GM18517 (cell line): Measurements from ENCODE around the gene CADPS2.

Experiments
- ATAC-seq: cut with Tn5 transposase; IDR thresholded peaks from one replicate; pipeline ENCODE4 v1.9.1; 2021; ENCODE audit warnings: mild to moderate bottlenecking, moderate library complexity; ENCODE audit not compliant: unreplicated experiment

The CADPS2 gene

DNA sequence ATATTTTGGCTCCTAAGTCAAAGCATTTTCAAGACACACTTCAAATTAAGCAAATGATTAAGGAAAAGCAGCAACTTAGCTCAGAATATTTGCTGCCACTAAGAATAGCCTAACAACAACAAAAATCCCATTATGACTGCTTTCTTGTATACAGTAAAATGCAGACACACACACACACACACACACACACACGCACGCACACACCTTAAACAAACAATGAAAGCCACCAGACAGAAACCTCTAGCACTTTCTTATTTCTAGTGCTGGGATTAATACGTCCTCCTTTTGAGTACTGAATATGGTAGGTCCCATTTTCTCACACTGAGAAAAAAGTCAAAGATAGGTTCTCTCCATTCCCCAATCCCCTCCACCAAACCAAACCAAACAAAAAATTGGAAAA lies 558.3 kb downstream of the CADPS2 start:
- ATAC-seq: no peak

- ATAC-seq: no peak
Measured at GRCh38 chr7:122316467-122317388, 569.5 kb downstream of the CADPS2 start.

DNA sequence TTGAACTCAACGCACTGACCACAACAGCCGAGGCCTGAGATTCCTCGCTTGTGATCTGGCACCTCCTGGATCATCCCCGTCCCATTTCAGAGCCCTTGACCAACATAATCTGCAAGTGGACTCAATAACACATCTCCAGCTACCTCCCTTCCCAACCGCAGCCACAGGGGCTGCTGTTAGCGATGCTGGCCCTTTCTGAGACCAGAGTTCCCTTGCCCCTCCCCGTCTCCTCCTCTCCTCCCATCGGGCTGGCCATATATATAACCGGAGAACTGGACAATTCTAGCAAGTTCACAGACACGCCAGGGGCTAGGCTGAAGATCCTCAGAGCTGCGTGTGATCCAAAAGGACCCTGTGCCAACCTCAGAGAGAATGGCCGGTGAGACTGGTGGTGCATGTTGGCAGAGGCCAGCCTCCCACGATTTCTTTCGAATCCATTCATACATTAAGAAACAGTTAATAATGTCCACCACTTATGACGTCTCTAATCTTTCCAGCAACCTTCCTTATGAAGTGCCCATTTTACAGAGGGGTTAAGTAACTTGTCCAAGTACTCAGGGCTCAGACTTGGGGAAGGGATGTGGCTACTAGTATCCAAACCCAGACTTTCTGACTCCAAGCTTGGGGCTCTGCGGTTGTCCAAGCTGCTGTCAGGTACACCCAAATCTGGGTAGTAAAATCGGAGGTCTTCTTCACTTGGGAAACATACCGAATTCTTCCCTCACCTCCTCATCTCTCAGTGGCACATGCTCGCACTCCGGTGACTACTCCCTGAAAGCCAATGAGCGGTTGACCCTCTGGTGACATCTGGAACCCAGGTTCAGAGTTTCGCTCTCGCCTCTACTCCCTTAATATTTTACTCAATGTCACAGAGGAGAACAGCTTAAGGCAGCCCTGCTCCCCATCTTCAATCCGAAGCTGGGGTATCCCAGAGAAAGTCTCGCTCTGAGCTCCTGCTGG lies 570.5 kb downstream of the CADPS2 start:
- ATAC-seq: no peak

- no peak for ATAC-seq
Measured at GRCh38 chr7:122314284-122314683, 572.0 kb downstream of the CADPS2 start.

GRCh38 chr7:122312789-122313188 lies 573.5 kb downstream of the CADPS2 start:
- ATAC-seq: no peak

- no peak for ATAC-seq
Measured at GRCh38 chr7:122311734-122312450, 574.4 kb downstream of the CADPS2 start.

DNA sequence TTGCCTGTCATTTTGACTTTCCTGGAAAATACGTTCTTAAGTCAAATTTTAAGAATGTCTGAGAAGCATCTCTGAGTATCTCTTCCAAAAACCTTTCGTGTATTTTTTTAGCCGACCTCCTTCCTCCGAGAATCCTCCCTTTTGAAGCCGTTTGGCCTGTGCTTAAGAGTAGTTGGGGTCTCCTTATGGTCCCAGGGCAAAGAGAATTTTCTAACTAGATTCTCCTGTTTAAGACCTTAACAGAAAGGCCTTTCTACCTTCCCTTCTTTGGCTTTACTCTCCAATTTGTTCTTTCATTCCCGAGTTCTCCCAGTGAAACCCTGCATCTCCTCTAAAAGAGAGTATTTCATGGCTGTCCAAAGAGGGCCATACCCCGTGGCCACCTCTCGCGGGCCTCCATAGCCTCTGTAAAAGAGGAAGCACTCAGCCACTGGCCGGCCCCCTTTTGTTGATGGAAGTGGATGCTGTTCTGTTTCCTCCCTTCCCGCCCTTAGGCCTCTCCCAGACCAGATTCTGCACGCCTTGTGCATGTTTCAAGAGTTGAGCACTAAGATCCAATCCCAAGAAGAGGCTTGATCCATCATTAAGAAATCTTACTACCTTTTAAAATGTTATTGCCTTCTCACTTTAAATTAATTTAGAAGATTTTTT lies 575.1 kb downstream of the CADPS2 start:
- ATAC-seq: no peak

- no peak for ATAC-seq
Measured at GRCh38 chr7:122310119-122311021, 575.9 kb downstream of the CADPS2 start.

DNA sequence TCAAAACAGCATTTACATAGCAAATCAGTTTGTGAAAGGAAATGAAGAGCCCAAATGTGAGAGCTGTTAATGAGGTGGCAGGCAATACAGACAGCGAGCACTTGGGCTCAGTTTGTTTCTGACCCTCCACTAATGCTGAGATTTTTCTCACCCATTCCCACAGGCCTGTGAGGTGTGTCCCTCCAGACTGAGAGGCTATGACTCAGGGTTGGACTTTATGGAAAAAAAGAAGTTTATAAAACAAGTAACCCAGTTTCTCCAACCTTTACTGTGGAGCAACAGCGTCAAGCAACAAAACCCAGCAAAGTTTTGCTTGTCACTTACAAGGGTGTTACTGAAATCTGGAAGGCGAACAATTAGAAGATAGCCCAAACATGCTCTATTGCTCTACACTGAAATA lies 576.8 kb downstream of the CADPS2 start:
- no peak for ATAC-seq

DNA sequence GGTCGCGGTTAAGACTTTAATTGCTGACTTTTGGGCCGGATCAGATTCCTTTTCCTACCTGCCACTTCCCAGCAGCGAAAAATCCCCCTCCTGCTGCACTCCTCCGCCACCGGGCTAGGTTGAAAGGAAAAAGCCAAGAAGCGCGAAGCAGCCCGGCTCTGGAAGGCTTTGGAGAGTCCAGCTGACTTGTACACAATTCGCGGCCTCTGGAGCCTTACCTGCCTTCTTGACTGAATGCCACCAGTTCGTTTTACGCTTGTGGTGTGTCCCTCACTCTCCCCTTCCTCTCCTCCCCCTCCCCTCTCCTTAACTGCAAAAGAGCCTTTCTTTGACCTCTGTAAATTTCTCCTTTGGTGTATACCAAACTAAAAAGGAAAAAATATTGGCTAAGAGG lies 579.0 kb downstream of the CADPS2 start:
- ATAC-seq: no peak

GRCh38 chr7:122306320-122307227 lies 579.7 kb downstream of the CADPS2 start:
- no peak for ATAC-seq

DNA sequence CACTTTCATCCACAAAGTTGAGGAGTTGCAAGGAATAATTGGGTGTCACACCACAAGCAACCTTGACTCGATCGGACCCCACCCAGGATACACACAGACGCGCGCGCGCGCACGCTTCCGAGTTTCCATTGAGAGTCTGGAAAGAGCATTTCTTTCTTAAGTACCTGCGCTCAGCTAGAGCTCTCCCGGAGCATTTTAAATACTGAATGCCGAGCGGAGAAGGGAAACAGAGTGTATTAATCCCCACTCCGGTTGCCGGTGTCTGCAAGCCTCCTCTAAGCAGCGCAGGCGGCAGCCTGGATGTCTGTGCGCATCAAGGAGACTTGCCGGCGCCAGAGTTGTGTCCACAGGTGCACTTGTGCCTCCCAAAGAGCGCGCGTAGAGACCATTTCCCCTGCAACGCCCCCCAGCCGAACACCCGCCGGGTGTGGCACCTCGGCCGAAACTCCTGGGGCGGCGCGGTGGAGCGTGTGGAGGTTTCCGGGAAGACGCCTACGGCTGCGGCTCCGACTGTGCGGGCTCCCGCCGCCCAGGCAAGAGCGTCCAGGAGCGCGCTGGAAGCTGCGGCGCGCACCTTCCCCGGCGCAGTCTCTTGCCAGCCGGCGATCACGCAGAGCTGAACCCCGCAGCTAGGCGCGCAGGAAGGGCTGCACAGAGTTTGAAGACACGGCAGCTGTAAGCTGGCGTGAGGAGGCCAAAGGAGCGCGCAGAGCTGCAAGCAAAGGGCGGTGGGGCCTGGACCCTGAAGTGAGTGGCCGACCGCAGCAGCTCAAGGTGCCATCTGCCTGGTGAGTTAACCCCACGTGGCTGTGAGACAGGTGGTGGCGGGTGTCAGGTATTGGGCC lies 580.6 kb downstream of the CADPS2 start:
- no peak for ATAC-seq

- no peak for ATAC-seq
Measured at GRCh38 chr7:122304996-122305421, 581.3 kb downstream of the CADPS2 start.

DNA sequence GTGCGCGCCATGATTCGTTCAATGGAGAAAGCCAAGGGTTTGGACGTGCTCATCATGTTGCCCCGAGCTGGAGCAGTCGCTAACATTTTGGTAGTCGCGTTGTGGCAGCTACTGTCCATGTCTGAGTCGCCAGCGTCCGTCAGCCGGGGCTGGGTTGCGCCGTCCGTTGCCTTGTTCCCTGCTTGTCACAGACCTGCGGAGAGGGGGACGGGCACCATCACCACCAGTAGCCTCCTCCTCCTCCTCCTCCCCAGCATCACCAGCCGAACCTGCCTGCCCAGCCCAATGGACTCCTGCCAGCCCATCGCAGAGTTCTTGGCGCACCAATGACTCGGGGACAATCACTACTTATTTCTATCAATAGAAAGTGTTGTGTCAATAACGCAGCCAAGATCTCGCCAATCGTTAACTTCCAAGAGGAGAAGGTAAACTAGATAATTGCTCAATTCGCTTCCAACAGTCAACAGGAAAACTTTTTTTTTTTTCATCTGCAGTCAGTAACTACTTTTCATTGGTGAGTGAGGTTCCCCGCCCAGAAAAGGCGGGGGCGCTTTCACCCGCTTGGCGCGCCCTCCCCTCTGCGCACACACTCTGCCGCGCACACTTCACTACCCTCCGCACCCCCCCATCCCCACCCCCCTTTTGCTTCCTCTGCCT lies 581.8 kb downstream of the CADPS2 start, which contains the start of gene FEZF1:
FEZF1 (minus strand) TSS at position 432 of the 657 bp plus-strand sequence; CDS start at position 119, 313 bp downstream.
- no peak for ATAC-seq

DNA sequence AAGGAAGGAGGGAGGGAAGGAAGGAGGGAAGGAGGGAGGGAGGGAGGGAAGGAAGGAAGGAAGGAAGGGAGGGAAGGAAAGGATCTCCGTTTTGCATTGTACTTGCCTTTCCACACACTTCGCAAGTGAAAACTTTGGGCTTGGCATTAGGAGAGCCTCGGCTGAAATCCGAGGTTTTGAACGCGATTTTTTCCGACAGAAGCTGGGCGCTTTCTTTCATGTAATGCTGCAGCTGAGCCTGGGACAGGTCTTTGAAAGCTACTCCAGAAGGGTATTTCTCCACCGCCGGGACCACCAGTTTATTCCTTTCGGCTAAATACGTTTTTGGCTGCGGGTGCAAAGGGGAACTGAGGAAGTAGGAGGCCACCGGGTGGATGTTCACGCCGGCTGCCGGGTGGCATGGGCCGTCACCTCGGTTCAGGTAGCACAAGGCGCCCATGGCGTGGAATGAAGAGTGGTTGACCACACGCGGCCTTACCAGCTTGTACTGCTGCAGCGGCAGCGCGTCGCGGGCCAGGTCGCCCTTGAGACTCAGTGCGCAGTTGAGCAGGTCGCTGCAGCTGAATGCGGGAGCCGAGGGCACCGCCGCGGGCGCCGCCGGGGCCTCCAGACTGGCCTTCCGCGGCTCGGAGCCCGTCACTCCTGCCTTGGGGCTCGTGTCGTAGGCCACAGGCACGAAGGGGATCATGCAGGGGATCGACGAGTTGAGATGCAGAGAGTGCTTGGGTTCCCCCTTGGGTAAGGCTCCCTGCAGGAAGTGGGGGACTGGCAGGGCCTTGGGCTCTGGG lies 582.5 kb downstream of the CADPS2 start:
- no peak for ATAC-seq
